Astrocyte of the cerebellum (primary cell): ENCODE measurements around the gene TBXA2R.
"Not testable (repeated sequence)": the region's sequence is repeated elsewhere in the genome, so short reads cannot be mapped to it uniquely, and the experiment has no call there.

Experiments
- DNase-seq: peaks from one replicate; pipeline ENCODE4 v3.0.0-alpha.2; 2011; ENCODE audit warnings: low read depth
- H3K4me3 ChIP-seq: 2 replicates; pipeline ENCODE4 v1.5.1; 2011; ENCODE audit warnings: mild to moderate bottlenecking, low read depth, low read length, moderate library complexity
- CTCF ChIP-seq: IDR thresholded peaks from 2 replicates; pipeline ENCODE4 v1.5.1; 2012; ENCODE audit warnings: low read length, low read depth, moderate library complexity, mild to moderate bottlenecking; ENCODE audit errors: missing control alignments
- in situ Hi-C: cut with HindIII; loops from 2 replicates; pipeline ENCODE4 v1.10.0; 2017; ENCODE audit warnings: low sequenced_read_pairs

Gene TBXA2R

GRCh38 chr19:3573162-3573857 lies 33.4 kb downstream of the TBXA2R start:
- TF ChIP-seq CTCF = no peak
- no peak for DNase-seq
- in situ Hi-C loops = no loop called here
- peak overlapping the region; percentile 87 for H3K4me3 ChIP-seq

GRCh38 chr19:3572855-3573161 lies 33.9 kb downstream of the TBXA2R start, which contains the start of gene HMG20B:
HMG20B (plus strand) TSS chr19:3572944; CDS start chr19:3573310, 366 bp downstream.
- in situ Hi-C loops = no loop called here
- DNase-seq = no peak
- H3K4me3 ChIP-seq = peak within 1 kb of the TSS; percentile 87
- no peak for TF ChIP-seq CTCF

GRCh38 chr19:3572132-3572854 lies 34.4 kb downstream of the TBXA2R start:
- in situ Hi-C loops = no loop called here
- peak overlapping the region; percentile 44 for H3K4me3 ChIP-seq
- DNase-seq = peak; percentile 99
- no peak for TF ChIP-seq CTCF

GRCh38 chr19:3570606-3571011 lies 36.1 kb downstream of the TBXA2R start:
- DNase-seq = no peak
- no peak overlapping the region for H3K4me3 ChIP-seq
- in situ Hi-C loops = no loop called here
- no peak for TF ChIP-seq CTCF

GRCh38 chr19:3570042-3570441 lies 36.6 kb downstream of the TBXA2R start:
- in situ Hi-C loops, H3K4me3 ChIP-seq, DNase-seq: not testable (repeated sequence)

- in situ Hi-C loops = no loop called here
- no peak for TF ChIP-seq CTCF
- DNase-seq = no peak
- H3K4me3 ChIP-seq = no peak overlapping the region
These were observed 41.5 kb downstream of the TBXA2R start for GRCh38 chr19:3565139-3565538.
